Measurements from ENCODE around the gene ETV6.

The ETV6 gene

GRCh38 chr12:11836282-11837151 is 187.0 kb downstream of the ETV6 start:
- DNase-seq: peak; percentile 13

GRCh38 chr12:11837216-11837934 is 187.9 kb downstream of the ETV6 start:
- no peak for DNase-seq

- DNase-seq: no peak
Observed at GRCh38 chr12:11838403-11838802, 188.9 kb downstream of the ETV6 start.

- DNase-seq: no peak
Observed at GRCh38 chr12:11839091-11839641, 189.7 kb downstream of the ETV6 start.

- no peak for DNase-seq
Observed at GRCh38 chr12:11840366-11840765, 190.9 kb downstream of the ETV6 start.

GRCh38 chr12:11846488-11846887 is 197.0 kb downstream of the ETV6 start:
- DNase-seq: no peak

GRCh38 chr12:11847539-11847938 is 198.1 kb downstream of the ETV6 start:
- no peak for DNase-seq

GRCh38 chr12:11849757-11850504 is 200.5 kb downstream of the ETV6 start:
- DNase-seq: no peak

- no peak for DNase-seq
Observed at GRCh38 chr12:11853126-11853525, 203.7 kb downstream of the ETV6 start.

GRCh38 chr12:11854011-11854499 is 204.6 kb downstream of the ETV6 start:
- DNase-seq: no peak

- DNase-seq: no peak
Observed at GRCh38 chr12:11855983-11856374, 206.5 kb downstream of the ETV6 start.

GRCh38 chr12:11856971-11857370 is 207.5 kb downstream of the ETV6 start:
- no peak for DNase-seq

GRCh38 chr12:11859705-11860425 is 210.4 kb downstream of the ETV6 start:
- no peak for DNase-seq

- DNase-seq: no peak
Observed at GRCh38 chr12:11861155-11861863, 211.8 kb downstream of the ETV6 start.

- no peak for DNase-seq
Observed at GRCh38 chr12:11861864-11862600, 212.6 kb downstream of the ETV6 start.

GRCh38 chr12:11862798-11863197 is 213.3 kb downstream of the ETV6 start:
- no peak for DNase-seq

GRCh38 chr12:11863478-11863906 is 214.0 kb downstream of the ETV6 start:
- DNase-seq: no peak

GRCh38 chr12:11863988-11864387 is 214.5 kb downstream of the ETV6 start:
- DNase-seq: no peak

GRCh38 chr12:11865824-11866223 is 216.3 kb downstream of the ETV6 start:
- no peak for DNase-seq

- no peak for DNase-seq
Observed at GRCh38 chr12:11868027-11868426, 218.6 kb downstream of the ETV6 start.

GRCh38 chr12:11869406-11869805 is 219.9 kb downstream of the ETV6 start:
- DNase-seq: no peak

All from activated T-cell treated with anti-CD3 and anti-CD28 coated beads for 4 hours (primary cell).